ENCODE data around the gene ARHGAP26.

- TF ChIP-seq CTCF (IDR thresholded peaks at IDR 0.05; ENCODE audit: extremely low read depth in 1 of 2, insufficient read depth in 1 of 2, low read depth in 1 of 2, low read length in 2 of 2) (no peak), POLR2A (IDR thresholded peaks at IDR 0.05; ENCODE audit: low read depth, low read length) (no peak), POLR2AphosphoS5 (IDR thresholded peaks at IDR 0.05; ENCODE audit: insufficient read depth, low read depth, low read length) (no peak), MAX (IDR thresholded peaks at IDR 0.05; ENCODE audit: insufficient read depth, insufficient read length) (no peak)
Measured at GRCh38 chr5:143229896-143230675, 459.9 kb downstream of the ARHGAP26 start.
